OCI-M1 (cell line): ENCODE measurements around the gene VPS39.

Source experiments
- DNase-seq: peaks from one replicate; lab custom pipeline; 2025; lab: John Stamatoyannopoulos, UW

The VPS39 gene

DNA sequence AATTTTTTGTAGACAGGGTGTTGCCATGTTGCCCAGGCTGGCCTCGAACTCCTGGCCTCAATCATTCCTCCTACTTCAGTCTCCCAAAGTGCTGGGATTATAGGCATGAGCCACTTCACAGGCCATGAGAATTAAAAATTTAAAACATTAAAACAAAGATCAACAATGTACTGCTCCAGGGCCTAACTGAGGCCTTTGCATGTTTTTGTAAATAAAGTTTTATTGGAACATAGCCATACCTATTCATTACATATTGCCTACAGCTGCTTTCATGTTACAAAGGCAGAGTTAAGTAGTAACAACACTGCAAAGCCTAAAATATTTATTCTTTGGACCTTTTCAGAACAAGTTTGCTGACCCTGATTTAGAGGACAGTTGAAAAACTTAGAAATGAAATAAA lies 9.6 kb downstream of the VPS39 start:
- DNase-seq: no peak

DNA sequence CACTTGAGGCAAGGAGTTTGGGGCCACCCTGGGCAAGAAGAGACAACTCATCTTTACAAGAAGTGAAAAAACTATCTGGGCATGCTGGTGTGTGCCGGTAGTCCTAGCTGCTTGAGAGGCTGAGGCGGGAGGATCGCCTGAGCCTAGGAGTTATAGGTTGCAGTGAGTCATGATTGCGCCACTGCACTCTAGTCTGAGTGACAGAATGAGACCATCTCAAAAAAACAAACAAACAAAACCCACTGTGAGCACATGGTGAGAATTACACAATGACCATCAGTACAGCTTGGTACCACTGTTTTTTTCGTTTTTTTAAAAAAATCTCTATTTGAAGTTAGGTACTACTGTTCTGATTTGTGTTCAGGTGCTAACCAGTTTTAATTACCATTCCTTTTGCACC lies 13.6 kb downstream of the VPS39 start:
- peak; percentile 16 for DNase-seq

DNA sequence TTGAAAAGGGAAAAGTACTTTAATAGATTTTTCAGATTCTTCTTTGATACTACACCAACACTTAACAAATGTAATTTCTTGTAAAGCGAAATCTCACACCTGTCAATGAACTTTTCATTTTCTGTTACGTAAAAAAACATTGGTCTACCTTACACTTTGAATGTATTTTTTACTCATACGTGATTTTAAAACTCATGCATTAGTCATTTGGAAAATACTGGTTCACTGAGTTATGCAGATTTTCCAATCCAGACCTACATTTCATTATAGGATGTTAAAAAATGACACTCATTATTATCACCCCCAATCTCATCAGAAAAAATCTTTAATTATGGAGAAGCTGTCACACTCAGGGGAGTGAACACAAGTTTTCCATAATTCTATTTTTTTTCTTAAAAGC lies 14.7 kb downstream of the VPS39 start:
- DNase-seq: no peak

DNA sequence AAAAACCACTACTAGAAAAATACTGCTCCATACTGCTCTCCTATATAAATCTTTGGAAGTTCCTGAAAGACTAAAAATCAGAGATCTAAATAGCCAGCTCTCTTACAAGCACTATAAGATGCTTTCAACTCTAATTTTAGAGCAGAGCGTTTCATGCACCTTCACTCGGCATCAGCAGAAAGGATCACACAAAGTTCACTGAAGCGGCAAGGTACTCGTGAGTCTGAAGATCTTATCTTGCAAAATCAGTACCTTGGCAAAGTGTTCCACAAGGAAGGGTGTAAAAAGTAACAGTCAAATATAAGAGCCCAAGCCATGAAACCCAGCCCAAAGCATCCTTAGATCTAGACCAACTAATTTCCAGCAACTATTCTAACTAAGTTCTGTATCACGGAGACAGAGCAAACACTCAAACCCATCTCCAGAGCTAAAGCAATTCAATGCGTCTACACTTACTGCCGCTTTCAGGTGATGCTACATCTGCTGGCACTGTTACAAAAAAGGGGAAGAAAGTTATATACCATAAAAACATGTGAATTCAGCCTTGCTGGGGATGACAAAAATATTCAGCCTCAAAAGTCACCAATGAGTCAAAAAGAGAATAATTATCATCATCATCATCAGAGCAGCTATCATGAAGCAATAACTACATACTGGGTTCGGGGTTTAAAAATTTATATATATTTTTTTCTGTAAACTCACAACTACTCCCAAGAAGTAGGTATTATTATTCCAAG lies 16.3 kb downstream of the VPS39 start:
- no peak for DNase-seq

DNA sequence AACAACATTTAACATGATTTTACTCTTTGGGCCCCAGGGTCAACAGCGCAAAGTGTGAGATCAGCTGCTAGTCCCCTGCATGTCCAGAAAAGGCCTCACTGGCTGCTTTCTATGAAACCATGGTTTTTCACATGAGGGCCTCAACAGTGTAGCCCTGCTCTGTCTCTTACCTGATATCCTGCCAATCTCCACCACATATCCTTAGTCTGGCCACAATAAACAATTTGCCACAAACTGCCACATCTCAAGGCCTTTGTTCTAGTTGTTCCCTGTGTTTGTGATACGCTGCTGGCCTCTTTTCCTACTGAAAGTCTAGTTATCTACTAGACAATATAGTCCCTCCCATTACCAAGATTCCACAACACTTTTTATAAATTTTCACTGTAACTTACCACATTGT lies 17.7 kb downstream of the VPS39 start:
- DNase-seq: no peak

DNA sequence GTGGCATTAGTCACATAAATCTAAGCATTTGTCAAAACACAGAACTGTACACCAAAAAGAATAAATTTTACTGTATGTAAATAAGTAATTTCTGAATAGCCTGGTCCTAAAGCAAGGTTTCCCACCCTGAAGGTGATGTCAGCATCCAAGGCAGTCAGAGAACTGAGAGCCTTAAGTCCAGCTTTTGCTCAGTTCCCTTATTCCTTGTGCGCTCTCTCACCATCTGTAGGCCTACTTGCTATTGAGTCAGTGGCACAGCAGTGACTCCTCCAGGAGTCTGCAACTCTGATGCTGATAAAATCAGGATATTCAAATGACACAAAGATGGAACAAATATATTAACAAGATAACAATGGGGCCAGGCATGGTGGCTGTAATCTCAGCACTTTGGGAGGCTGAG lies 22.3 kb downstream of the VPS39 start:
- no peak for DNase-seq

DNA sequence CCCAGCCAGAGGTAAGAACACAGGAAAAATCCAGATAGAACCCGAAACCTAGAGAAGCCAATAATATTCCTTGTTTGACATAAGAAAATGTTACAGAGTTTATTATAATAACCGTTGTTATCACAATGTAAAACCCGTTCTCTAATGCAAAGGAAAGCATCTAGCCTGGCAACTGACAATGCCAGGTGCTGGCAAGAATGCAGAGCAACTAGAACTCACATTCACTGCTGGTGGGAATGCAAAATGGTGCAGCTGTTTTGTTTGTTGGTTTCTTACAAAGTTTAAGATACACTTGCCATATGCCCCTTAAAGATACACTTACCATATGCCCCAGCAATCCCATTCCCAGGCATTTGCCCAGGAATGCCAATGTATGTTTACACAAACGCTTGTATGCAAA lies 23.4 kb downstream of the VPS39 start:
- no peak for DNase-seq

DNA sequence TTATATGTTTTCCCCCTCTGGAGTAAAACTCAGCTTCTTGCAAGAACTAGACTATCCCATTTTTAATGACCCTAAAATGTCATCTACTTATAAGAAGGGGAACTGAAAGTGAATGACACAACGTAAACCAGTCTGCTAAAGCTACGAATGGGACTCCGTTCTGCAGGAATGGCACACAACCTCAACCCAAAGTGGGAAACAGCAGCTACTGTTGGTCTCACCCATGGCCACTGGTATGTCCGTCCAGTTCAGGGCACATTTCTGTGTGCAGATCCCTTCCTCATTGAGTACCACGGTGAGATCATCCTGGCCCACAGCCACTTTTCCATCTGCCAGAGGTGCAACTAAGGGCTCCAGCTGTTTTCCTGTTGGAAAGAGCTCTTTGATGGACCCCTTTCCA lies 23.8 kb downstream of the VPS39 start:
- no peak for DNase-seq

DNA sequence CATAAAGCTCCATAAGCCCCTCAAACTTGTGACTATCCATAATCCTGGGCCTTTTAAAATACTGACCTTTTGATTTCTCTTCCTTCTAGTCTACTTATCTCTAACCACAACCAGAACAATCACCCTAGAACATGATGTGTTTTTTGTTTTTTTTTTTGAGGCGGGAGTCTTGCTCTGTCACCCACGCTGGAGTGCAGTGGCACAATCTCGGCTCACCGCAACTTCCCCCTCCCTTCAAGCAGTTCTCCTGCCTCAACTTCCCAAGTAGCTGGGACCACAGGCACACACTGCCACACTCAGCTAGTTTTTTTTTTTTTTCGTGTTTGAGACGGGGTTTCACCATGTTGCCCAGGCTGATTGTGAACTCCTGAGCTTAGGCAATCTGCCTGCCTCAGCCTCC lies 25.1 kb downstream of the VPS39 start:
- DNase-seq: peak; percentile 10

DNA sequence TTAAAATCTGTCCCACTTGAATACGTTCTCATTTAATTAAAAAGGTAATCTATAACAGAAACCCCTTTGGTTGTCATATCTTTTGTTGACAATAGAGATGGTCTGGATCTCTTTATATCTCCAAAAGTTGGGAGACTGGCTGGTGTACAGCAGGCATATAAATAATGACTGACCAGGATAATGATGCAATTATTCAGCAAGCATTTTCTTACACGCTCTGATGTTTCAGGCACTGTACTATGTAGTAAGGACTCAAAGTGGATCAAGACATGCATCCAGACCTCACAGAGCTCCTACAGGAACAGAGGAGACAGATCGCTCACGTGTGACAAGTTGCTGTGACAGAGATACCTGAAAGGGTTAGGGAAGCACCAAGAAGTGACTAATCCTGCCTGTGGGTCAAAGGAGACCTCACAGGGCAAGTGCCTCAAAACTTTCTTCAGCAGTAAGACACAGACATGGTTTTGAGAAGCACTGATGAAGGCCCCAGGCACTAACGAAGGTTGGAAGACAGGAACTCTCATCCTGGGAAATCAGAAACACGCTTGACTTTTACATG lies 25.7 kb downstream of the VPS39 start:
- peak; percentile 4 for DNase-seq

DNA sequence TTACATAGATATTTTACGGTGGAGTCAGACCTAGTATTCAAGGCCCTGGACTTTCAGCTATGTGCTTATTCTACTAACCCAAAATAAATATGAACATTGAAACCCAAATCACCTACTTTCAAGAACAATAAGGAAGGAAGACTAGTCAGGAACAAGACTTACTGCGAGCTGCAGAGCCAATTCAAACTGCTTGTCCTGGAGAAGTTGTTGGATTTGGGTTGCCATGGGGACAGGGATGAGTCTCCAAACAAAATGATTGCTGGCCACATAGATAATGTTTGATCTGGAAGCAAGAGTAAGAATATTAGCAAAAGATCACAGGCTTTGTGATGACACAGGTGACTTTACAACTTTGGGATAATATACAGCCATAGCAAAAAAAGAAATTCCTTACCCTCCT lies 30.0 kb downstream of the VPS39 start:
- no peak for DNase-seq

DNA sequence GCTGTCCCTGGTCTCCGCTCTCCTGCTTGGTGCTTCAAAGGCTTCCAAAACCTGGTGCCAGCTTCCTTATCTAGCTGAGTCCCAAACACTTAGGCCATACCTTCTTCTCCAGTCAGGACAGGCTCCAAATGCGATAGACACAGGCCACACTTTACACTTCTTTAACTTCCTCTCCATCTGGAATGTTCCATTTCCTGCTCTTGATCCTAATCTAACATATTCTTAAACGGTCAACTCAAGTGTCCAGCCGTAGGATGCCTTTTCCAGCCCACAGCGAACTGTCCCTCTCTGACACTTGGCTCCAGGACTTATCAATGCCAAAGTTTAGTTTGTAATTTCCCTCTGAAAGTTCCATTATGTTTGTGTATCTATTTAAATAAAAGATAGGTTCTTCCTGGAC lies 32.4 kb downstream of the VPS39 start:
- DNase-seq: no peak

DNA sequence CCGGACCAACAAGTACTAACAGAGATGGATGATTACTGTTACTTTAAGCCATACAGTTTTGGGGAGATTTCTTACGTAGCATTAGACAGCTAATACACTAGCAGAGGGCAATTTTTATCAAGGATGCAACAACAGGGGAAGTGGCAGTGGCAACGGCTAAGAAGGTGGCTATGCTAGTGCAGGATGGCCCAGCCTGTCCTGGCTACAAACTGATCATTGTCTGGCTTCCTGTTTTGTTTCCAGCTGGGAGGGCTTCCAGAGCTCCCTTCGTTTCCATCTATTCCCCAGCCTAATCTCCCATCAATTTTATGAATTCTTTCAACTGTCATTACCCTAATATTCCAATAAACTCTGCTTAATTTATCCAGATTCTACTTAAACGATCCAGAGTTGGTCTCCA lies 35.6 kb downstream of the VPS39 start:
- DNase-seq: no peak

DNA sequence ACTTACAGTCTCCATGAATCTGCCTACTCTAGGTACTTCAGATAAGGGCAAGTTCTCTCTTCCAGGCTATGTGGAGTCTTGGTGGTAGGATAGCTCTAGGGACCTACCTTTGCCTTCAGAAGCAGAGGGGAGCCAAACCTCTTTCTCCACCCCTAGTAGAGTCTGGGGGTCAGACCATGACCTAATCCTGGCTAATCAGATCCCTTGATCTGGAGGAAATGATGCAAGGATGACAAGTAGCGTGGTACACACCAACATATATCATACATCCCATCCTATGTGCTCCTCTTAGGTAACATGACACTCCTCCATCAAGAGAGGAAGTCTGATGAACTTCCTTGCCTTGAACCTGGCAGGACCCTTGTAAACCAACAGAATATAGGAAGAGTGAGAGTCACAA lies 36.3 kb downstream of the VPS39 start:
- peak; percentile 5 for DNase-seq

DNA sequence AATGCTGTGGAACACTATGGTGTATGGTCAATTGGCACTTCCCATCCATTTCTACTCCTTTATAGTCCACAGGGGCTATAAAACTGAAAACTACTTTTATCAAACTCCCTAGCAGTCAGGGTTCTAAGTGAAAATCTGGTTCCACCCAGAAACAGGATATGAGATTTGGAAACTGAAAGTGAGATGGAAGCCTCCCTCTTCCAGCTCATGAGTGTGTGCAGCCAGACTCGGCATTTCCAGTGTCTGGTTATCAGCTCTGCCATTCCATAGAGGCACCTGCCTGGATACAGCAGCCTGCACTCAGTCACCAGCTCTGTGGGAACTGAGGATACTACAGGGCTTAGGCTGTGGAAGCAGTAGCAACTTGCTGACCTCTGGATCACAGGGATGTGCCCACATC lies 37.0 kb downstream of the VPS39 start:
- peak; percentile 14 for DNase-seq

DNA sequence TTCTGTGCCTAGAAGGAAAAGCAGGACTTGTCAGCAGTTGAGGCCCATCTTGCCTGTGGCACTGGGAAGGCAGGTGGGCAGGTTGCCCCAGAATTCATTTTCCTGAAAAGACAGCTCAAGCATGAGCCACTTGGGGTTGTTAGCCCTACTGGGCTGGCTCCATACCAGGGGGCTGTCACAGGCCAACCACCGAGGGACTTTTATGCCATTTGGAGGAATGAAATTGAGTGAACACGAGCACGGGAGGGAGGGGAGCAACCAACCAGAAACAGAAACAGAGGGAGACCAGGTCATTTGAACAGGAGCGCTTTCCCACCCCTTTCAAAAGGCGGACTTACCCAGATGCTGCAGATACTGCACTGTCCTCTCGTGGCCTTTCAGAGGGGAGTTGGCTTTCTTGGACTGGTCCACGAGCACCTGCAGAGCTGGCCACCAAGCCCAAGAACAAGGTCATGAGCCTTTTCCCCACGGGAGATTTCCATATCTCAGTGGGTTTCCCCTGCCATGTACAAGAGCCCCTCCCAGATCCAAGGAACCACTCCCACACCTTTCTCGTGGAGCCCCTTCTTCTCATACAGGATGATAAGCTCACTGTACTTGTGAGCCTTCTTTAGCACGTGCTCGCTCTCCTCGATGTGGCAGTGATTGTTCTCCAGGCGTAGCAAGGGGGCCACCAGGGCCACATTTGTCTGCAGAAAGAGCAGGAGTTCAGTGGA lies 41.7 kb downstream of the VPS39 start:
- DNase-seq: no peak

DNA sequence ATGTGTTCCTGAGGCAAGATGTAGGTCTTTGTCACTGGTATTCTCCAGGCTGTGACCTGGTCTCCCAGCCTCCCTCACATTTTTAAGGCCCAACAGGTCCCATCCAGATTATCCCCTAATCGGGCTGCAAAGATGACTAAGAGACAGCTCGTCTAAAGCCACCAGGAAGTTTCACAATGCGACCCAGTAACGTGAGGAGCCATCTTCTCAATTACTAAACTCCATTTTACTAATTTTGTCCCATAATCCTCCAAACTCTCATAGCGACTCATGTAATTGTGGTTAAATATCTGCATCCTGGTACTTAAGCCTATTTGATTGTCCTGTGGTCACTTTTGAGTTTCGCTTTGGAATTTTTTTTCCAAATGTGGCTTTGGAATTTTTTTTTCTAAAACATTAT lies 43.0 kb downstream of the VPS39 start:
- DNase-seq: no peak

DNA sequence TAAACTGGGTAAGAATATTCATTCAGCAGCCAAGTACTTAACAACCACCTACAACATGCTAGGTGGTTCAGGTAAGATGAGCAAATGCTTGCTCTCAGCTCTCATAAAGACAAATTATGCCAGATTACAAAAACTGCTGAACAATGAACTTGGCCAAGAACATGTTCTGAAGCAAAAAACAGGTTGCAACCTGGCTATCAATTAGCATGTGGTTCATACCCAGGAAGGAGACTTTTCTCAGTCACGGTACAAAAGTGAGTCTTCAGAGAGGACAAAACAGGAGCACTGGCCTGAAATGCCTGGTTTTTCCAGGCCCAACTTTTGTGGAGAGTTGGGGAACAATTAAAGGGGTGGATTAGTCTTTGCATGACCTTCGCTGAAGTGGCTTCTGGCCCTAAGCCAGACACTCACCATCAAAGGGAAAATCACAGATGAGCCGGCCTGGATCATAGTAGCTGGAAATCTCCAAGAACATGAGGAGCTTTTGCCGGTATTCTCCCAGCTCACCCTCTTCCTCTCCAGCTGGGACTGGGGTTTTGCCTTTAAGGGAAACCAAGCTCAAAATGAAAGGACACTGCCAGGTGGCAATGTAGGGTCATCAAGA lies 44.1 kb downstream of the VPS39 start:
- DNase-seq: no peak

DNA sequence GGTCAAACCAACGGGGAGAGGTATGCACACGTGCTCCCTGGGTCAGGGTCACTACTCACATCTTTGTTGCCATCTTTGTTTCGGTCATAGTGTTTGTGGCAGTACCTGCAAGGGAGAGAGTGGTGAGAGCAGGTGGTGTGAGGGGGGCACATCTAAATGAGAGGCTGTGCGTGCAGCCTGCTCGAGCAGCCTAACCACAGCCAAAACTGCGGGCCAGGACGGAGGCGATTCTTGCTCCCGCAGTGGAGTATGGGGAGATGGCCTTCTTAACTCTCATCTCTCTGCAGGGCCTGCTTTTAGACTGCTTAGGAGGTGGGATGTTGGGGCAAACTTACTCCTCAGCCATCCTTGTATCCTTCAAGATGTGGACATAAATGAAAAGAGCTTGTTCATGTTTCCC lies 44.8 kb downstream of the VPS39 start:
- DNase-seq: no peak

DNA sequence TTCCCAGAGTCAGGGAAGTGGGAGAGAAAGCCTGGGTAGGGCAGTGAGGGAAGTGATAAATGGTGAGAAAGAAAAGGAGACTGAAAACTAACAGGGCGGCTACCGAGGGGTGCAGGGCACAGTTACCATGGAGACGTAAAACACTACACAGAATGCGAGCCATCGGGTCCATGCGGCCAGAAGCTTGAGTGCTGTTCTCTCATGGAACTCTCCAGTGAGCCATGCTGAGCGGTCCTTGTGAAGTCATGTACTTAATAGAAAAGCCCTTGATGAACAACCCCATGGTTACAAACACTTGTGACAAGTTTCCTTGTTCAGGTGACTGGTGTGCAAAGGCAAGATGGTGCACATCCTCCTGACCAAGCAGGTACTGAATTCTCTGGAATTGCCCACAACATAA lies 48.0 kb downstream of the VPS39 start:
- no peak for DNase-seq

DNA sequence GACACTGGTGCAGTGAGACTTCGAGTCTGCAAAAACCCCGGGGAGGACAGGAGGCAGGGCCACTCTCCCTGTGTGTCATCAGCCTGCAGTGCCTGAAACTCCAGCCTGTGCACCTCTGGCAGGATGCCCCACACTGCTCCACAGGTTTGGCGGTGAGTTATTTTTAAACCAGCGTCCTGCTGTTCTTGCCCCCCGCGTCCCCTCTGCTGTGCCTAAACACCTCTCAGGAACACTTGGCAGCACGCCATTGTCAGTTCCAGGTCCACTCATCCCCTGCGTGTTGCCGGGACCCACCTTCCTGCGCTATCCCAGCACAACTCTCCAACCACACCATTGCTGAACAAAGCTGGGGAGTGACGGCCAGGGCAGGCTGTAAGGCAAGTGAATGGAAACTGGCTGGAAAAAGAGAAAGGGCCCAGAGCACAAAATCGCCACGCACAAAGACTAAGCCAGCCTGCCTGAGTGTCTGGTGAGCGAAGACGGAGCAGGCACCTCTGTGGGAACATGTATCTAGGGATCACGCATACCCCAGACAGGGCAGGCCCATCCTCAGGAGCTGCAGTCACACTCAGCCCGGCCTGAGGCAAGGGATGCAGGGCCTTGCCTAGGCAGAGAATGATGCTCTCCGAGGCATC lies 48.6 kb downstream of the VPS39 start:
- DNase-seq: no peak

DNA sequence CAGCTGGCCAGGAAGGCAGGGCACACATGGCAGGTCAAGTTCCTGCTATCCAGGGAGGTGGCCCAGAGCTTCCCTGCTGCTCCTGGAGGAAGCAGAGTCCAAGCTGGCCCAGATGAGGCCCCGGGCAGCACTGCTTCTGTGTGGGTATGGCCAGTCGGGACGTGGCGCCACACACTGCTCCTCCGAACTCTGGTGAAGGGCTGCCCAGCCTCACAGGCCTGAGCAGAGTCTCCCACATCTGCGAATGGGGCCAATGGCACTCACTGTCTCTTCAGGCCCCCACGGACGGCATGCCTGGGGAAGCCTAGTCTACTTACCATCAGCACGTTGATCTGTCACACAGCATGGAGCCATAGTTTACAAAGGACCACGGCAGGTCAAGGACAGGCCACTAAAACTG lies 49.2 kb downstream of the VPS39 start:
- no peak for DNase-seq
